Kidney glomerular epithelial cell (primary cell): ENCODE results near the gene SEC16A.

Experiments used
- DNase-seq: peaks from one replicate; lab custom pipeline; 2025; lab: John Stamatoyannopoulos, UW

SEC16A gene

GRCh38 chr9:136399176-136400037 lies 83.4 kb downstream of the SEC16A start:
- no peak for DNase-seq

- DNase-seq: no peak
Measured at GRCh38 chr9:136398286-136398685, 84.6 kb downstream of the SEC16A start.

- DNase-seq: no peak
Measured at GRCh38 chr9:136397643-136398042, 85.2 kb downstream of the SEC16A start.

GRCh38 chr9:136396219-136396515 lies 86.7 kb downstream of the SEC16A start:
- no peak for DNase-seq

- DNase-seq: no peak
Measured at GRCh38 chr9:136395345-136396218, 87.3 kb downstream of the SEC16A start.

DNA sequence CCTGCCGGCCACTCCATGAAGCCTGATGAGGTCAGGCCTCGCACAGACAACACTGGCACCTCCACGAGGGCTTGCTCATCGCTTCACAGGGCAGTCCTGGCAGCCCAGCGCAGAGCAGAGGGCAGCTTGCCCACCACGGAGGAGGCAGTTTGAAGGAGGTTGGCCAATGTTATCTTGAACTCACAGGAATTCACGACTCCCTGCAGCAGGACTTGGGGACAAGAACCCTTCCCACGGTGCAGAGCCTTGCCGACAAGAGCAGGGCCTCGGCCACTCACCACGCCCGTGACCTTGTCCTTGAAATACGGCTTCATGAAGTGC lies 87.9 kb downstream of the SEC16A start:
- DNase-seq: no peak

DNA sequence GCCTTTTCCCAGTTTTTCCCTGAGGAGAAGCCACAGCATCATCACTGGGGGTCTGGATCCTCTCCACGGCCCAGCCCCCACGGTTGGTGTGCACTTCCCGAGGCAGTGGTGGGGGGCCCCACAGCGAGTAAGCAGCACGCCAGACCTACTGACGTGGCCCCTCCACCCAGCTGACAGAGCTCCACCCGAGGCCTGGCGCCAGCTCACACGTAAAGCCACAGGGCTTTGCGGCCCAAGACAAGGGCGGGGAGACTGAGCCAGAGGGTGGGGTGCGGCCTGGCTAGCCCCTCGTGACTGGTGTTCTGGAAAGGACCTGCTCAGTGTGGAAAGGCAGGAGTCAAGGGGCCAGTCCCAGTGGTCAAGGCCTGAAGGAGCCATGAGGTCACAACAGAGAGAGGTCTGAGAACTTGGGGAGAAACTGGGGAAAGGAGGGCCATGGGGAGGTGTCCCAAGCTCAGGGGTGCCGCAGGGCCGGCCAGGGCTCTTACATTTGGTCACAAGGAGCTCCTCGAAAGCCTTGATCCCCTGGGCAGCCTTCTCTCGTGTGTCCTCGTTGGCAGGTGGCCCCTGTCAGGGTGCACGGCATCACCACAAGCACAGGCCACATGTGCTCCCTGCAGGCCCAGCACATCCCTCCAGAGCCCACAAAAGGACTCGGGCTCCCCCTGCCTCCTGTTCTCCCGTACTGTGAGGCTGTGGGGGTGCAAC lies 88.4 kb downstream of the SEC16A start:
- no peak for DNase-seq

GRCh38 chr9:136393531-136393930 lies 89.3 kb downstream of the SEC16A start:
- DNase-seq: no peak

- no peak for DNase-seq
Measured at GRCh38 chr9:136392538-136393449, 90.0 kb downstream of the SEC16A start.

GRCh38 chr9:136391737-136392537 lies 90.9 kb downstream of the SEC16A start:
- no peak for DNase-seq
